ENCODE data around the gene STMN3.

GRCh38 chr20:63701051-63701328, 47.8 kb upstream of the STMN3 start:
- TF ChIP-seq CTCF (IDR thresholded peaks at IDR 0.05; ENCODE audit: insufficient read depth, low read length, poor library complexity, severe bottlenecking) (no peak), EZH2phosphoT487 (conservative IDR thresholded peaks at IDR 0.05; ENCODE audit: low read length) (no peak)
